ENCODE data around the gene ADNP.

- TF ChIP-seq CTCF (IDR thresholded peaks at IDR 0.05) (no peak), POLR2A (IDR thresholded peaks at IDR 0.05) (no peak)
These were observed 53.9 kb downstream of the ADNP start for GRCh38 chr20:50877232-50877743.

Measured in Peyer's patch (tissue), 4 donors.